ENCODE data around the gene NPY4R.
"Not testable (repeated sequence)": the region's sequence is repeated elsewhere in the genome, so short reads cannot be mapped to it uniquely, and the experiment has no call there.

The NPY4R gene, protein sequence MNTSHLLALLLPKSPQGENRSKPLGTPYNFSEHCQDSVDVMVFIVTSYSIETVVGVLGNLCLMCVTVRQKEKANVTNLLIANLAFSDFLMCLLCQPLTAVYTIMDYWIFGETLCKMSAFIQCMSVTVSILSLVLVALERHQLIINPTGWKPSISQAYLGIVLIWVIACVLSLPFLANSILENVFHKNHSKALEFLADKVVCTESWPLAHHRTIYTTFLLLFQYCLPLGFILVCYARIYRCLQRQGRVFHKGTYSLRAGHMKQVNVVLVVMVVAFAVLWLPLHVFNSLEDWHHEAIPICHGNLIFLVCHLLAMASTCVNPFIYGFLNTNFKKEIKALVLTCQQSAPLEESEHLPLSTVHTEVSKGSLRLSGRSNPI

DNA sequence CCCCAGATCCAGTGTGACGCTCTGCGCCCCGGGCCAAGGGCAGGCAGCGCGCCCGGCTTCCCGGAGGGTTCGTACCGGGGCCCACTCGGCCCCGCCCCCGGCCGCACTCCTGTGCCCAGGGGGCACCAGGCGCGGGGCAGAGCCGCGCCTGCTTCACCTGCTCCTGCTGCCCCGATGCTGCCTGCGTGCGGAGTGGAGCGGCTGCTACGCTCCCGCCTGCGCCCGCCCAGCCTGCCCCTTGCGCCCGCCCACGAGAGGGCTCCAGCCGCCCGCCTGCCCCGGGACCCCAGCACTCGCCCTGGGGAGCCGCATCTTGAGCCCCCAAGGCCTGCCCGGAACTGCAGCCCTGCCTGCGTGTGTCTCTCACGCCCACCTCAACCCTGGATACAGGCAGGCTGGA, at the start of gene NPY4R:
NPY4R (minus strand) TSS at position 194 of the 400 bp plus-strand sequence. CDS start 3,323 bp downstream, outside the sequence.
- DNase-seq: not testable (repeated sequence)

DNA sequence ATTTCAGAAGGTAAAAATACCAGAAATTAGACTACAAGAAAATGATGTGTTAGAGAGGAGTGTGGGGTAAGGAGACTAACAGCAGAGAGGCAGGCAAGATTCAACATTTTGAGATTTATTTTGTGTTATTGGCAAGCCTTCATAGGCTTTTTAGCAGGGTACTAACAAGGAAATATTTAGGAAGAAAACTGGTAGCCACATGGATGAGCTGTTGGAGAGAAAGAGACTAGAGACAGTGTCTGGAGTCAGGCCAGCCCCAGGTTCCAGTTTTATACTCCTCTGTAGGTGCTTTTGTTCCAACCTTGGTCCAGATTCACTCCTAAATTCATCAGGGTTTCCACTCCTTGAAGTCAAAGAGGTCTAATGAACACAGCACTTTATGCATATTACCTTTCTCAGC, 49.6 kb upstream of the NPY4R start:
- no peak for DNase-seq

DNA sequence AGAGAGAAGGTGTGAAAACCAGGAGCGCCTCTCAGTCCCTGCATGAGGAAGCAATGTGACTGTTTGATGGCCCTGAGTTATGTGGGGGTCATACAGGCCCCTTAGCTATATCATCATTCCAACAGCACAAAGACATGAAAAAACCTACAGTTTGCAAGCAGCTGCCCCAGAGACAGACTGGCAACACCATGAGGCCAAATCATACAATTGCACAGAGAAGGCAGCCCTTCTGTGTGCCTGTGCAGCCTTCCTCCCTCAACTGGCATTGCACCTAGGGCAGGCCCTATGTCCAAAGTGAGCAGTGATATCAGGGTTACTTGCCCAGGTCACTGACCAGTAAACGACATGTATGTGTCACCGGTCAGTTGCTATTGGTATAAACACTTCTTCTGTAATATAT, 49.1 kb upstream of the NPY4R start:
- no peak for DNase-seq

DNA sequence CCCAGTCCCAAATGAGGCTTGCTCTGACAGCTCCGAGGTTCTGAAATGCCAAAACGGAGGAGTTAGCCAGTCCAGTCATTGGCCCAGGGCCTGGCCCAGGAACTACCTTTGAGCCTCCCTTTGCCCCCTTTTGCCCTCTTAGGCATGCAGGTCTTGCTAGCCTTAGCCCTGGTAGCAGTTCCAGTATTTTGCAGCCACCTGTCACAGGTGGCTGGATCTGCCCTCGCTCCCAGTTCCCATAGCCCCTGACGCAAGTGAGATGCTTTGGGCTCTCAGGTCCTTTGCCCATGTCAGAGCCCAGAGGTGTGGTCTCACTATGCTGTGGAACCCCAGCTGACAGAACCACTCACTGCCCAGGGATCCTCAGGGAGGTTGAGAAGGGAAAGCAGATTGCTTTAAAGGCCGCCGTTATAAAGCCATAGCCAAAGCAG, 48.7 kb upstream of the NPY4R start:
- DNase-seq: no peak

DNA sequence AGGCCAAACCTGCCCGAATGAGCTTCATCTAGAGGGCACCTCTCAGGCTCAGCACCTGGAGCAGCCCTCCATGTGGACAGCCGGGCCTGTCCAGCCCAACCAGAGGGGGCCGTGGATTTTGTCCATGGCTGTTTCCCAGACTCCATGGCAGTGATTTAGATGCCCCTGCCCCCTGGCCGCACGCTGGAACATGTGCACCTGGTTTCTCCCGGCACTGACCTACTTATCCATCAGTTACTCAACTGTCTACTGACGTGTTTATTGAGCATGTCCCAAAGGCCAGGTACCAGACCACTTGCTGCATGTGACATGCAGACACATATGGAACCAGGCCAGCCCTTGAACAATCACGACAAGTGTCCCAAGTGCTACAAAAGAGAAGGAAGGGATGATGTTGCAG, 47.6 kb upstream of the NPY4R start:
- DNase-seq: not testable (repeated sequence)

DNA sequence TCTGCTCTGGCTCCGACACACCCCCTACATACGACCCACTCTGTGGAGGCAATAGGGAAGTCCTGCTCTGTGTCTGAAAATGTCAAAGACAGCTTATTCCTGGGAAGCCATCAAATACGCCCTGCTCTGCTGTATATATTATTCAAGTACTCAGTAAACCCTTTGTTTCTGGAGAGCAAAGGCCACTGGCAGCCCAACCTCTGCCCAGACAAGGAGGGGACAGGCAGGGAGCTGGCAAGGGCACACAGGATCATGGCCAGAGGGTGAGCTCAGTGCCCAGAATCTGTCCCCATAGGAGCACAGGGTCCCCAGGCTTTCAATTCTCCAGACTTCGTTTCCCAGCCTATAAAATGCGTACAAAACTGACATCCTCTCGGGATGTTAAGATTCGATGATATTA, 47.0 kb upstream of the NPY4R start:
- DNase-seq: not testable (repeated sequence)

DNA sequence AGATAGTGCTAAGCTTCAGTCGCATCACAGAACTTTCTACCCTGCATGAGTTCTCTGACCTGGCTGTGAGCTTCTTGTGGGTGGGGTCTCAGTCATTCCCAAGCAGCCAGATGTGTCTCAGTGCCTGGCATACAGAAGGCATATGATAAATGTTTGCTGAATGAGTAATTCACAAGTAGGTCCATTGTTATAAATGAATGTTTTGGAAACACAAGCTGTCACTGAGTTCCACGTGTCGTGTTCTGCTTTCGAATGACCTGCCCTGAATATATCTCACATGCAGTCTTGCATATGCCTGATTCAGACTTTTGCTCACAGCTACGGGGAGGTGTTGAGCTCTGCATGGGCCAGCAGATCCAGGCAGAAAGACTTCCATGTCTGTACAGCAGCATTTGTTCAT, 46.2 kb upstream of the NPY4R start:
- not testable (repeated sequence) for DNase-seq

DNA sequence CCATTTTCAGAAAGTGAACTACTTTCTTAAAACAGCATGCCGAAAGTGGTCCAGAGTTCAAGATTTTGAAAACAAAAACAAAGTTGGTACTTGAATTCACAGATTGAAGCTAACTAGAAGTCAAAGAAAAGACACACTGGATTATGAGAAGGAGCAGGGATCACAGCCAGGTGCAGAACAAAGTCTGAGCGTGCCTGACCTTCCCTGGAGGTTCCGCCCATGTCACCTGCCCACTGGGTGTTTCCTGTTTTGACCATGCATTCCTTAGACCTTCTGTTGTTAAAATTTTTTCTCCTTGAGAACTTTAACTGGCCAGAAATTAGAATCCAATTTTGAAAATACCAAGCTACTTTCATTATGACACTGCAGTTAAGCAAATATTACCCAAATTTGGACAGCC, 34.2 kb upstream of the NPY4R start:
- DNase-seq: not testable (repeated sequence)

DNA sequence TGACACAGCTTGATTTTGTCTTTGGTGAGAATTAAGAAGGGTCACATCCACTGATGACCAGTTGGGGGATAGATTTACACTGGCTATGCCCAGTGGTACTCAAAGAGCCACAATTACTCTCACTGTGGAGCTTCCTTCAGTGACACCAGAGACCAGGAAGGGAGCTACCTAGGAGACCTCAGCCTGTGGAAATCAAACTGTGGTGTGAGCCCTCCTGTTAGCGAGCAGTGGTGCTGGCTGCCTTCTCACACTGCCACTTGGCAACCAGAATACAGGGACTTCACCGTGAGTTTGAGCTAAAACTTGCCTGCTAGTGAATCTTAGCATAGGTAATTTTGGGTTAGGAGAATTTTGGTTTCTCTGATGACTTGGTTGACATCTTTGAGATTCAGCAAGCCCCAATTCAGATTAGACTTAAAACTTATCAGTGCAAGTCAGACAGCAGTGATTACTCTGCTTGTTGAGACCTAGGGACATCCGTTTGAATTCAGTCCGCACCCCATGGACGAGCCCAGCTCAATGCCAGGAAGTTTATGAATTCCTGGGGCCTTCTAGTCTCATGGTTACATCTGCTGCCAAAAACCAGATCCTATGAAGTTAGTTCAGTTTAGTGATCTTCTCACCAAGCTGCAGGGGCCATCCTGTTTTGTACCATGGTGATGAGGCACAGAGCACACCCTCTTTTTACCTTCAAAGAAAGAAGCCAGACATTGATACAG, 33.4 kb upstream of the NPY4R start:
- not testable (repeated sequence) for DNase-seq

DNA sequence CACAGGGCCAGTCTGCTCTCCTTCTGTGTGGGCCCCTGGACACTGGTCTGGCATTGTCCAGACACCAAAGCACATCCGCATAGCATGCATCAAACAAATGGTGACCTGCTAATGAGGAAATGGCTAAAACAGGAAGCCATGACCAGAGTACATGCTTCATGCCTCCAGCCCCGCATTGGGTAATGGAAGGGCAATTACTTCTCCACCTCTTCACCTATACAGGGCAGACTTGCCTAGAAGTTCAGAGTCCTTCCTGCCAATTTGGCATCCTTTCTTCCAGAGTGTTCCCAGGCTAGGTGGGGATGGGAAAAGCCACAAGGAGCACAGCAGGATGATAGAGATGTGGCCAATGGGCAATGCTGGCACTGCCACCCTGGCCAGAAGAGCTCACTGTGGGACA, 32.1 kb upstream of the NPY4R start:
- DNase-seq: not testable (repeated sequence)

DNA sequence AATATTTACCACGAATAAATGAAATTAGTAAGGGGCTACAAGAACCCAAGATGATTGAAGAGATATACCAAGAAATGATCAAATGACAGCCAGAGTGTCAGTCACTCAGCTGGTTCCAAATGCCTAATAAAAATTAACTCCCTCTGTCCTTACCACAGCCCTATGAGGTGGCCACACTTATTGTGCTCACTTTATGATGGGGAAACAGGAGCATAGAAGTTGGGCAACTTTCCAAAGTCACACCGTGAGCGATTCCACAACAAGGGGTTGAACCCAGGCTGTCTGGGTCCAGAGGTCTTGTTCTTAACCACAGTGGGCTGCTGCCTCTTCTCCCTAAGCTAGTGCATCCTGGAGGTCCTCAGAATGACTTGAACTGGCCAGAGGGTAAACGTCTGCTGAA, 31.6 kb upstream of the NPY4R start:
- not testable (repeated sequence) for DNase-seq

DNA sequence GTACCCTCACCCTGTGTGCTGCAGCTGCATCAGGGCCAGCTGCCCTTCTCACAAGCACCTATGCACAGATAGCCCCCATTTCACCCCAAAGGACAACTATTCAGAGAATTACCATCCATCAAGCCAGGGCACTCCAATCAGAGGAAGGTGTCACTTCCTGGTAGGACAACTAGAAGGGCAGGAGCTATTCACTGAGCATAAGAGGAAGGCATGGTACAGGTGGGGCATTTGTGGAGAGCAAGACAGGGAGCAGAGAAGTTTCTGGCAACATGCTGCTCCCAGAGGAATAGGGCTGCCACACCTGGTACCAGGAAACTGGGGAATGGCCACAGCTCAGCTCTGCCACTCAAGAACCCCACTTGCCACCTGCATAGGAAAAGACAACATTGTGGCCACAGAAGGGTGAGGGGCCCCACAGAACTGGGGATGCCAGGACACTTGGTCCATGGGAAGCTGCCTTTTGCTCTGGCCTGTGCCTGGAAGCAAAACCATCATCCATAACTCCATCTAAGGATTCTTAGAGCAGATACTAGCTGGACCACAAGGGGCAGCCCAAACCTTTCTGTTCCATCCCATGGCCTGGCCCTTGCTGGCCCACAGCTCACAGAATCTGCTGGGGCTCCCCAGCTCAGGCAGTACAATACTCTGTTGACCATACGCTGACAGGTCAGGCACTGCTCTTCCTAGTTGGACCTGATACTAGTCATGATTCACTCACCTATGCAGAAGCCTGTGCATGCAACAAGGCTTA, 25.8 kb upstream of the NPY4R start:
- DNase-seq: not testable (repeated sequence)

DNA sequence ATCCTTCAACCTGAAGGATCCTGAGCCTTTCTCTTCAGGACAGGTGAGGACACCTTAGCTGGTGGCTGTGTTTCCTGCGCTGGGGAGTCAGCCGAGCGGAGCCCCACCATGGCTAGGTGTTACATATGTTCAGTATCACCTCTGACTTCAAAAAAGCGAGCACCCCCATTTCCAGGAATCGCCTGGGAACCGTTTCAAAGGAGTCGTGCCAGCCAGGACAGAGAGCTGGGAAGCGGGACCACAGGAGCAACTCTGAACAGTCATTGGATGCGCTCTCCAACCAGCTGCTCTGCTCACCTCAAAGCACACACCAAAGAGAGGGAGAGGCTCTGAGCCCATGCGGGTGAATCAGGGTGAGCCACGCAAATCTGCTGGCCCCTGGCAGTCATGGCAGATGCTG, 24.5 kb upstream of the NPY4R start:
- not testable (repeated sequence) for DNase-seq

DNA sequence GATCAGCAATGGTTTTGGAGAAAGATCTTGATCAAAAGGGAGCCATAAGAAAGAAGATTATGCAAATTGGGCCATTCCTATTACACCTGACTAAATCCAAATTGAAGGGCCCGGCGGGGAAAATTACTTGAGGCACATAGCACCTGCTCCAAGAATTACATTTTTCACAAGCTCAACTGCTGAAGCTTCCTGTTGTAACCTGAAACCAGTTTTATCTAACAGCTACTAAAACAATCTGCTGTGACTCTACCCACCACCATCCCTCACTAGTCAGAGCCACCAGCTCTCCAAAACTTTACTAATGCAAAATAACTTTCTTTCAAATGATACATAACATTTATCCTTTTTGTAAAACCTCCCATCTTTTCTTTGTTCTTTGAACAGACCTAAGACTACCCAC, 20.7 kb upstream of the NPY4R start:
- DNase-seq: not testable (repeated sequence)

DNA sequence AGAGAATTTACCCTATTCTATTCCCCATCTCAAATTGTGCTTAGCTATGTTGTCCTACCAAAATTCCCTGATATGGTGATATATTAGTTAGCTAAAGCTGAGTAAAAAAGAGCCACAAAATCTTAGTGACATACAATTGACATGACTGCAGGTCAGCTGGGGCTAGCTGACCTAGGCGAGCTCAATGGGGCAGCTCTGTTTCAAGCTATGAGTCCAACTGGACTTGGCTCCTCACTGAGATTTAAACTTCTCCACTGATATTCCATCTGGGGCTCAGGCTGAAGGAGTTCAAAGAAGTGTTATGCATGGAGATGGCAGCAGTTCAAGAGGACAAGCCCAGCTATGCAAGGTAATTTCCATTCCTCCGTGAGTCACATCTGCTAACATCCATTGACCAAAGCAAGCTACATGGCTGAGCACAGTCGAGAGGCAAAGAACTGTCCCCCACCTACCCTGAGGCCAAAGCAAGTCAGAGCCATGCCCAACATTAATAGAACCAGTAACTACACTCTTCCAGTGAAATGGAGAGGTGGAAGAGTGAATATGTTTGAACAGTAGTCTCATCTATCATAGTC, 9.1 kb upstream of the NPY4R start:
- not testable (repeated sequence) for DNase-seq

DNA sequence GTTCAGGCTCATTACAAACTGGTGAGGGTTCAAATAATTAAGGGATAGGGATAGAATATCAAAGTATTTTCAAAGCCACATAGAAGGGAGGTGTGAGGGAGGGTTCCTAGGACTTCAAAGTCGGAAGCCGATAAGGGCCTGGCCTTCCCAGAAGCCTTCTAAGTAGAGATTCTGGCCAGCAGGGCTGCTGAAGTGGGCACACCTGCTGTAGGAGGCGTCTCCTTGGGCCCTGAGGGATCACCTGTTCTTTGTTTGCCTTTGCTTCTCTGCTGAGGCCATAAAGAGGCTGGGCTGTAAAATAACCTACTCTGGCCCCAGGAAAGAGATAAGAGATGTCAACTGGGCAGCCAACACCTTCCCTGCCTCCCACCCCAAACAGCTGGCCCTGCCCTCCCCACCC, 8.0 kb upstream of the NPY4R start:
- not testable (repeated sequence) for DNase-seq

DNA sequence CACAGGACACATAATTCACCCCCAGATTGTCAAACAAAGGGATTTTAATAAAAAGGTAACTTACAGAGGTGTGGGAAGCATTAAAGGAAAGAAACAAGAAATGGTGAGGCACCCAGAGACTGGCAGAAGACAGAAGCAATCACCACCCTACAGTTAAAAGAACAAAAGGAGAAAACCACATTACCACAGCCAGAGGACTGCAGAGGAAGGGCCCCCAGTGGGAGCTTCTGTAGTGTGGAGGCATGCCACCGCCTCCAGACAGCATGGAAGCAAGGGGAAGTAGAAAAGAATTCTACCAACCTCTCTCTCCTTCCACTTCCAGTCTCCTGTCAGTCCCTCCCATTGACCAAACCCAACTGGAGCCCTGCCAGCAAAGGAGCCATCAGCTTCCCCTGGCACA, 4.4 kb upstream of the NPY4R start:
- DNase-seq: not testable (repeated sequence)

DNA sequence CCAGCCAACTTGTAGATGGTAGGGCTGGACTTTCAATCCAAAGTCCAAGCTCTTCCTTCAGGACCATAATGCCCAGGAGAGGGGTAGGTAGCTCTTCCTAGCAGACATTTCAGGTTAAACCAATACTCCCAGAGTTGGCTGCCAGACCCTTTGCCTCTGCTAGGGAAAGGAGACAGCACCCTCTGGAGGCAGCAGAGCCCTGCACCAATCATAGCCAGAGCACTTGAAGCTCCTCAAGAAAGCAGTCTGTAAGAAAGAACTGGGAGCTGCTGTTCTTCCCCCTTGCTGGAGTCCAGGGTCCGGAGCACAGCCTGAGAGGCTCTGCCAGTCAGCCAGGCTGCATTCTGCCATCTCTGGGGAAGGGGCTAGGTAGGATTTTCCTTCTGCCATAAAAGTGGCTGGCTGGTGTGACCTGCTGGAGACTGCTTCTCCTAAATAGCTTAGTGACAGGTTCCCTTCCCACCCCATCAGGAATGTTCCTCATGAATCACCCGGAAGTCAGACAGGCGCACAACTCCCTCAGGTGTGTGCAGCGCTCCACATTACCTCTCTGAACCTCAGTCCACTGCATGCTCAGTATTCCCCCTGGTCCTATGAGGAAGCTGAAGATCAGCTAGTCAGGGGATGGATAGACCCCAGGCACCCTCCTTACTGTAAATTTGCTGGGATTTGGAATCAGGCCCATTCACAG, 2.5 kb upstream of the NPY4R start:
- DNase-seq: not testable (repeated sequence)

DNA sequence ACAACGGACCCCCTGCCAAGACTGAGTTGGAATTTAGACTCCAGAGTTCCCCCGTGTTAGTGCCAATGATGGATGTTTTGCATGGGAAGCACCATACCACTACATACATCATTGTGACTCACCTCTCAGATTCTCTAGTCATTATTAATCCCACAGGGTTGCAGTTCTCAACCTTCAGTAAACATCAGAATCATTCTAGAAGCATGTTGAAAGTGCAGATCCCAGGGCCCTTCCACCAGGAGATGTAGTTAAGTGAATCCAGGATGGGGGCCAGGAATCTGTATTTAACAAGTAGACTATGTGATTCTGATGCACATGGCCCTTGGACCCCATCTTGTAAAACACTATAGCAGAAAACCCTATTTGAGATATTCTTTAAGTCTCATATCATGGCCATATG, 2.1 kb downstream of the NPY4R start:
- DNase-seq: not testable (repeated sequence)

DNA sequence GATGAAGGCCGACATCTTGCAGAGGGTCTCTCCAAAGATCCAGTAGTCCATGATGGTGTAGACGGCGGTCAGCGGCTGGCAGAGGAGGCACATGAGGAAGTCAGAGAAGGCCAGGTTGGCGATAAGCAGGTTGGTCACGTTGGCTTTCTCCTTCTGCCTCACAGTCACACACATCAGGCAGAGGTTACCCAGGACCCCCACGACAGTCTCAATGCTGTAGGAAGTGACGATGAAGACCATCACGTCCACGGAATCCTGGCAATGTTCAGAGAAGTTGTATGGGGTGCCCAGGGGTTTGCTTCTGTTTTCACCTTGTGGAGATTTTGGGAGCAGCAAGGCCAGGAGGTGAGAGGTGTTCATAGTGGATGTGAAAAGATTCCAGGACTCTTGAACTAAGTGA, 3.5 kb downstream of the NPY4R start:
- DNase-seq: not testable (repeated sequence)

DNA sequence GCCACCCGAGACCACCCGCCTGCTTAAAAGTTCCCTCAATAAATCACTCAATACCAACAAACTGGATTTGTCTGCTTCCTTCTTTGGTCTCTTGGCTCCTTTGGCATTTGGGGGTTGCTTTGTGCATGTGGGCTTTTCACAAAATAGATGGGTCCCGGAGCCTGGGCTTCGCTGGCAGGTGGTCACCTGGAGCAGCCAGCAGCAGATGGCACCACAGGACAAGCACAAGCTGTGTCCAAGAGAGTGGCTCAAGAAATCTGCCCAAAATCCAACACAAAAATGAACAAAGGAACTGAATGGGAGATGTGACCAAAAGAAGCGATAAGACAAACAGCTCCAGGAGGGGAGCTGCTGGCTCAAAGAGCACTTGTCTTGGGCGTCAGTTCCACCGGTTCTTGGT, 6.2 kb downstream of the NPY4R start:
- DNase-seq: not testable (repeated sequence)

DNA sequence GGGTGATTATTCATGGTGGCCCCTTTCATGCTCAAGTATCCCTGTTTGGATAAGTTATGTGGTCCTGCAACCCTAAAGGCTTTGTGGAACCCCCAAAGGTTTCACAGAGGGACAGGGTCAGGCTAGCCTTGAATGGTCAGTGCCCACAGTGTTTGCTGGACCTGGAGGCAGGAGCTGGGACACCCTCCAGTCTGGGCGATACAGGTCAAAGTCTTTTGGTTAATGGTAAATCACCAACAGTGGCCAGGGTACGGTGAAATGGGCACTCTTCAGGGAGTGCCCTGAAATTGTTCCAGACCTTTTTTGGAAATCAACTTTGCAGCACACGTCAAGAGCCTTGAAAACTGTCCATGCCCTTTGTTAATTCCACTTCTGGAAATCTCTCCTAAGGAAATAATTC, 8.7 kb downstream of the NPY4R start:
- not testable (repeated sequence) for DNase-seq

Data from NCI-H774 (cell line).